DOHH2 (cell line): ENCODE results near the gene SCRG1.

Experiments
- H3F3A ChIP-seq: fragments of 200-600 bp; sonication (generic), shearing (Covaris generic); 2 replicates; pipeline ENCODE4 v1.6.0; 2016; ENCODE audit warnings: antibody characterized with exemption, mild to moderate bottlenecking; ENCODE audit not compliant: control insufficient read depth, insufficient read depth
- H3K27ac ChIP-seq: fragments of 200-600 bp; sonication (generic); 2 replicates; pipeline ENCODE4 v1.5.1; 2014; ENCODE audit warnings: low read depth, mild to moderate bottlenecking, low read length, moderate library complexity
- H3K27me3 ChIP-seq: fragments of 200-600 bp; sonication (generic); 2 replicates; pipeline ENCODE4 v1.6.1; 2014; ENCODE audit warnings: mild to moderate bottlenecking, low read length, mixed read lengths; ENCODE audit not compliant: control insufficient read depth
- H3K36me3 ChIP-seq: fragments of 200-600 bp; sonication (generic); 2 replicates; pipeline ENCODE4 v1.6.1; 2014; ENCODE audit warnings: mild to moderate bottlenecking, low read length, moderate library complexity, mixed read lengths; ENCODE audit not compliant: control insufficient read depth
- H3K4me1 ChIP-seq: fragments of 200-600 bp; sonication (generic); 2 replicates; pipeline ENCODE4 v1.6.1; 2014; ENCODE audit warnings: mild to moderate bottlenecking, low read length, mixed read lengths; ENCODE audit not compliant: control insufficient read depth
- H3K4me2 ChIP-seq: fragments of 200-600 bp; sonication (generic); 2 replicates; pipeline ENCODE4 v1.6.0; 2014; ENCODE audit warnings: mild to moderate bottlenecking, low read length, moderate library complexity
- H3K4me3 ChIP-seq: fragments of 200-600 bp; sonication (generic); 2 replicates; pipeline ENCODE4 v1.5.1; 2014; ENCODE audit warnings: mild to moderate bottlenecking, low read length, mixed read lengths
- H3K79me2 ChIP-seq: fragments of 200-600 bp; sonication (generic); 2 replicates; pipeline ENCODE4 v1.6.1; 2014; ENCODE audit warnings: mild to moderate bottlenecking, low read length, mixed read lengths; ENCODE audit not compliant: control insufficient read depth
- H3K9me2 ChIP-seq: fragments of 200-600 bp; sonication (generic); replicated peaks from 2 replicates; pipeline ENCODE4 v1.6.1; 2014; ENCODE audit warnings: mild to moderate bottlenecking, low read length, mixed read lengths; ENCODE audit not compliant: control insufficient read depth
- H3K9me3 ChIP-seq: fragments of 200-600 bp; sonication (generic); 2 replicates; pipeline ENCODE4 v1.6.1; 2014; ENCODE audit warnings: antibody characterized with exemption, low read length, mixed read lengths; ENCODE audit not compliant: control insufficient read depth, insufficient read depth
- H4K20me1 ChIP-seq: fragments of 200-600 bp; sonication (generic); 2 replicates; pipeline ENCODE4 v1.6.0; 2014; ENCODE audit warnings: low read depth, mild to moderate bottlenecking, antibody characterized with exemption, low read length, moderate library complexity; ENCODE audit not compliant: control insufficient read depth, insufficient read depth
- CTCF ChIP-seq: fragments of 200-600 bp; sonication (generic); IDR thresholded peaks from one replicate; pipeline ENCODE4 v1.5.1; 2014; ENCODE audit warnings: antibody characterized with exemption, mild to moderate bottlenecking, low read depth, low read length; ENCODE audit not compliant: poor library complexity, severe bottlenecking
- EZH2phosphoT487 ChIP-seq: fragments of 200-600 bp; sonication (generic); IDR thresholded peaks from 2 replicates; pipeline ENCODE4 v1.6.1; 2017; ENCODE audit warnings: borderline replicate concordance, mild to moderate bottlenecking, antibody characterized with exemption, low read length, moderate library complexity, mixed read lengths

The SCRG1 gene

GRCh38 chr4:173404296-173404865, 5.5 kb upstream of the SCRG1 start:
- Histone ChIP-seq H3K4me2 (no peak overlapping the region), H3K9me2 (no peaks in the 10 kb centered on the region), H3F3A (no peaks in the 10 kb centered on the region), H3K27ac (no peak overlapping the region), H3K4me1 (no peaks in the 10 kb centered on the region), H4K20me1 (no peaks in the 10 kb centered on the region), H3K27me3 (no peaks in the 10 kb centered on the region), H3K36me3 (no peaks in the 10 kb centered on the region), H3K4me3 (no peak overlapping the region), H3K9me3 (no peaks in the 10 kb centered on the region), H3K79me2 (no peaks in the 10 kb centered on the region)
- TF ChIP-seq CTCF, result no peak
- no peak for TF ChIP-seq EZH2phosphoT487

- TF ChIP-seq EZH2phosphoT487 (no peak), CTCF (no peak)
- Histone ChIP-seq H3F3A (no peaks in the 10 kb centered on the region), H3K27me3 (no peaks in the 10 kb centered on the region), H3K4me3 (no peak overlapping the region), H3K4me1 (no peaks in the 10 kb centered on the region), H3K27ac (no peak overlapping the region), H3K36me3 (no peaks in the 10 kb centered on the region), H3K79me2 (no peaks in the 10 kb centered on the region), H3K9me3 (no peaks in the 10 kb centered on the region), H3K4me2 (no peak overlapping the region), H3K9me2 (no peaks in the 10 kb centered on the region), H4K20me1 (no peaks in the 10 kb centered on the region)
Measured at GRCh38 chr4:173403051-173403450, 4.1 kb upstream of the SCRG1 start.

GRCh38 chr4:173401063-173401462, 2.1 kb upstream of the SCRG1 start:
- Histone ChIP-seq H4K20me1 (no peaks in the 10 kb centered on the region), H3K27ac (no peak overlapping the region), H3K79me2 (no peaks in the 10 kb centered on the region), H3K36me3 (no peaks in the 10 kb centered on the region), H3K27me3 (no peaks in the 10 kb centered on the region), H3K4me1 (no peaks in the 10 kb centered on the region), H3K4me2 (no peak overlapping the region), H3K9me2 (no peaks in the 10 kb centered on the region), H3K9me3 (no peaks in the 10 kb centered on the region), H3F3A (no peaks in the 10 kb centered on the region), H3K4me3 (no peak overlapping the region)
- no peak for TF ChIP-seq CTCF
- TF ChIP-seq EZH2phosphoT487, result no peak

- Histone ChIP-seq H3K36me3 (no peaks in the 10 kb centered on the region), H3K4me1 (no peaks in the 10 kb centered on the region), H3K4me3 (no peak overlapping the region), H3K79me2 (no peaks in the 10 kb centered on the region), H3K9me2 (no peaks in the 10 kb centered on the region), H3K27ac (no peak overlapping the region), H3K9me3 (no peaks in the 10 kb centered on the region), H3K4me2 (no peak overlapping the region), H3K27me3 (no peaks in the 10 kb centered on the region), H3F3A (no peaks in the 10 kb centered on the region), H4K20me1 (no peaks in the 10 kb centered on the region)
- TF ChIP-seq CTCF, result no peak
- no peak for TF ChIP-seq EZH2phosphoT487
Measured at GRCh38 chr4:173398220-173398619, 696 bp downstream of the SCRG1 start.
